Breast epithelium (tissue), 3 donors: ENCODE data around the gene FSTL1.

Experiments
- CTCF ChIP-seq, 3 donors: fragments of 450-650 bp; IDR thresholded peaks; one replicate each; pipeline ENCODE4 v1.5.1; 2016 to 2017; ENCODE audit warnings: antibody characterized with exemption in 3 of 3, mild to moderate bottlenecking in 3 of 3, moderate library complexity in 3 of 3
- POLR2A ChIP-seq: fragments of 450-650 bp; IDR thresholded peaks from one replicate; pipeline ENCODE4 v1.6.1; 2016; ENCODE audit warnings: antibody characterized with exemption, mild to moderate bottlenecking, moderate library complexity
- POLR2AphosphoS5 ChIP-seq, 3 donors: sonication (generic); formaldehyde crosslinking; IDR thresholded peaks; one replicate each; pipeline ENCODE4 v1.6.1; 2017; ENCODE audit warnings: antibody characterized with exemption in 3 of 3

- TF ChIP-seq CTCF (IDR thresholded peaks at IDR 0.05) (no peak), POLR2A (no peak), POLR2AphosphoS5 (IDR thresholded peaks at IDR 0.05) (peak in 1 of 3 donors; percentile 16)
Measured at GRCh38 chr3:120487191-120487650, 36.4 kb upstream of the FSTL1 start.
